OCI-M2 (cell line): ENCODE data around the gene ZNF526.

Source experiments
- DNase-seq: peaks from one replicate; lab custom pipeline; 2025; ENCODE audit not compliant: unreplicated experiment; lab: John Stamatoyannopoulos, UW

The ZNF526 gene, protein sequence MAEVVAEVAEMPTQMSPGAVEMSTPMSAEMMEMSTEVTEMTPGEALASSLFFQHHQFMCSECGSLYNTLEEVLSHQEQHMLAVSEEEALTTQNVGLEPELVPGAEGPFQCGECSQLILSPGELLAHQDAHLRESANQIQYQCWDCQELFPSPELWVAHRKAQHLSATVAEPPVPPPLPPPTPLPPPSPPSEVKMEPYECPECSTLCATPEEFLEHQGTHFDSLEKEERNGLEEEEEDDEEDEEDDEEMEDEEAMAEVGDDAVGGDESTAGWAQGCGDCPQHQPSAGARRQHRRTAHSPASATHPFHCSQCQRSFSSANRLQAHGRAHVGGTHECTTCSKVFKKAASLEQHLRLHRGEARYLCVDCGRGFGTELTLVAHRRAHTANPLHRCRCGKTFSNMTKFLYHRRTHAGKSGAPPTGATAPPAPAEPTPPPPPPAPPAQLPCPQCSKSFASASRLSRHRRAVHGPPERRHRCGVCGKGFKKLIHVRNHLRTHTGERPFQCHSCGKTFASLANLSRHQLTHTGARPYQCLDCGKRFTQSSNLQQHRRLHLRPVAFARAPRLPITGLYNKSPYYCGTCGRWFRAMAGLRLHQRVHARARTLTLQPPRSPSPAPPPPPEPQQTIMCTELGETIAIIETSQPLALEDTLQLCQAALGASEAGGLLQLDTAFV

DNA sequence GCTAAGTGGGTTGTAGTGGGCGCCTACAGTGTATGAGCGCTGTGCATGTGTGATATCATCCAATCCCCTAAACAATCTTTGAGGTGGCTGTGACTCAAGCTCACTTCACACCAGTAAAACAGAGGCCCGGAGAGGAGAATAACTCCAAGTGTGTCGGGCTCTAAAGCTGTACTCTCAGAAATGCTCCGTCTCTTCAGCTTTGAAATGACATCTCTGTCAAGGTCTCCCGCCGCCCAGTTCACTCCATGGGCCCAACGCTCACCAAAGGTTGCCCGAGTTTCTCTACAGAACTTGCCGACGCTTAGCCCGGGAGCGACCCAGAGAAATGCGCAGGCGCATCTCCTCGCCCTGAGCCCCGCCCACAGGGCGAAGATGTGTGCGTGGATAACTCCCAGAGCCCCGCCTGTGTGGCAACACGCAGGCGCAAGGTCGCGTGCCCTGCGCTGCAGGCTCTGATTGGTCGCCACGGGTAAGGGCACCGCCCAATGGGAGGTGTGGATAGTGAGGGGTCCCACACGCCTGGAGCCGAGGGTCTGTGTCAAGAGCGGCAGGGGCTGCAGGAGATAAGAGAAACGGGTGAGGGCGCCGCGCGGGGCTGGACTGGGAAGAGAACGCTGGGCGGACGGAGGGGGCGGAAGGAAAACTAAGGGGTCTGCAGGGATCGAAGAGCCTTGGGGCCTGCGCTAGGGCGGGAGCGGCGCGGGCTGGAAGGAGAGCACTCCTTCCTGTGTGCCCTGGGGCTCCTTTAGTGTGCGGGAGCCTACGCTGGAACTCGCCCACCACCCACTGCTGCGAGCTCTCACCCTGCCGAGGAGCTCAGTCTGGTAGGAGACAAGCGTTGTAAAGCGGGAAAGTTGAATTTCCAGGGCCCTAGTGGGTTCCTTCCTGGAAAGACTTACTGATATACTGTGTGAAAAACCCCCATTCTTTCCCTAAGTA, at the start of gene ZNF526:
Gene ZNF526 (plus strand): TSS at position 501 of the 939 bp plus-strand sequence. CDS start 4,092 bp downstream, outside the sequence.
- peak; percentile 97 for DNase-seq

DNA sequence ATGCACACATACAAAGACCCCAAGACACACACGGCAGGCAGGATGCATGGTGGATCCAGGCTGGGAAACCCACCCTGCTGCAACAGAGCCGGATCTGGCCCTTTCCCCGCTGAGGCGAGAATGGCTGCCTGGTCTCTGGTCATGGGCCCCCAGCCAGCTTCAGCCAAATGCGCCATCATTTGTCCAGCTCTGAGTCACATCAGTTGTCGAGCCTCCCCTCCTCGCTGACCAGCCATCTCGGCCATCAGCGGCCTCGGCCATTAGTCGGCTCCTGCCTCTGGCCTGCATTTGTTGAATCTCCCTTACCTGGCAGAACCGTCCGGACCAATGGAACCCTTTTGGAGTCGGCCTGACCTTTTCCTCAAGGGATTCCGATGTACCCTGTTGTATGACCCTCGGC, 49.4 kb upstream of the ZNF526 start:
- no peak for DNase-seq

DNA sequence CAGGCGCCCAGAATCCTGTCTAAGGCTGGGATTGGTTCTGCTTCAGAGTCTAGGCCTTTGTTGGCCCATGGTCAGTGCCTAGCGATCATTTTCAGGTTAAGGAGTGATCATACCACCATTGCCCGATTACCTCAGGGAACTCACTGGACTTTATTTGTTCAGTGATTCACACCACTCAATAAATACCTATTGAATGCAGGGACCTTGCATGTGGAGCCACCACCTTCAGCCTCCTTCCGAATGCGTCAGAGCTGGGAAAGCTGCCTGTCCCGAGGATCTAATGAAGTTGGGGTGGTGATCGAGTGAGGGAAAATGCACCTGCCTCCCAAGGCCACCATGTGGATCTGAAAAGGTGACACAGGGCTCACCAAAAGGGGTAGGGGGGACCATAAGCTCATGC, 47.9 kb upstream of the ZNF526 start:
- no peak for DNase-seq

DNA sequence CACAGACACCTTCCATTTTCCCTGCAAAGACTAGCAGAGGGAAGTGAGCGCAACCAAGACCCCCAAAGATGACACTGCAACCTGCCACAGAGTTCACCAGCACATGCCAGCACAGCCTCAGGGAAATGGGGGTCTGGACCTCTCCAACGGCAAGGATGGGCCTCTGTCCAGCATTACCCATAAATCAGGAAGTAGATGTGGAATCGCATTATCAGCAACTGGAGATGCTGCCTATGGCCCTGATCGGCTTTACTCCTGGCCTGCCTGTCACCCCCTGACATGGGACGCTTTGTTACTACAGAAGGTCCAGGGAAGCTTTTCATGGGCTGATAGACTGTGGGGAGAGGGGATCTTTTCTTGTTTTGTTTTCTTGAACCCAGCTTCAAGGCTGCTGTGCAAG, 46.4 kb upstream of the ZNF526 start:
- DNase-seq = no peak

DNA sequence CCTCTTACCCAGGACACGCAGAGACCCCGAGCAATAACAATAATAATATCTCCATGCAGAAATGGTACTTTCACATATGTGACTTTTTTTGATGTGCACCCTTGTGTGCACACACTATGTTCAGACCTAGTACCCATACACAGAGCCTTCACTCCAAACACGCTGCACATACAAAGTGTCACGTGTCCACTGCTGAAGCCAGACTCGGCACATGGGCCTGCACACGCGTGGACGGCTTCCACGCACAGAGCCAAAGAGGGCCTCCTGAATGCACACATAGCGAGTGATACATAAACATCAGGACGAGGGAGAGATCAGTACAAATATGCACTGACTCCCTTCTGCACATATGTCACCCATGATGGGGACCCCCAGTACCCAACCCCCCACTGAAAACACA, 45.9 kb upstream of the ZNF526 start:
- no peak for DNase-seq

DNA sequence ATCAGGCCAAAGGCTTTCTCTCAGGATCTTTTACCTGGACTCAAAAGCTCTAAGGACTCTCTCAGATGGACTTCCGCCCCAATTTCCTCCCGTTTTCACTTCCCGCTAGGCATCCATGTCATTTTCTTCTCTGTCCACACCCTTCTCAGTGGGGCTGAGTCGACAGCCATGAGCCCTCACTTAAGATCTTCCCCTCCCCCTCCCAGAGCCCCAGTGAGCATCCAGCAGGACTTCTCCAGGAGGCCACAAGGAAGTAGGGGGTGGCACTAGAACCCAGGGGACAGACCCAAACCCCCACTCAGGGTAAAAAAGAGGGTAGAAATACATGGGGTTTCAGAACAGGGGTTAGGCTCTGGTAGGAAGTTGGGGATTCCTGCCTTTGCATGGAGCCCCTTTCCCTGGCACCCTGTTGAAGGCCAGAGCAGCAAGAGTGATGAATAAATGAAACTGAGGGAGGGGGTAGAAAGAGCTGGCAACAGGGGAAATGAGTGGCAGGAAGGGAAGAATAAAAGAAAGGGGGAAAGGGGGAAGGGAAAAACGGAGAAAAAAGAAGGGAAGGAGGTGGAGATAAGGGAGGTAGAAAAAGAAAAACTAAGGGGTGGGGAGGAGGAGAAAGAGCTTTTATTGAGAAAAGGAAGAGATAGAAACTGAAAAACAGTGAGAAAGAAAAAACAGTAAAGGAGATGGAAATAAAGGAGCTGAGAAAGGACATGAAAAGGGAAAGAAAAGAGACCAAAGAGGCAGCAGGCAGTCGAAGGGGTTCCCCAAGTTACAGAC, 45.0 kb upstream of the ZNF526 start:
- DNase-seq = no peak

DNA sequence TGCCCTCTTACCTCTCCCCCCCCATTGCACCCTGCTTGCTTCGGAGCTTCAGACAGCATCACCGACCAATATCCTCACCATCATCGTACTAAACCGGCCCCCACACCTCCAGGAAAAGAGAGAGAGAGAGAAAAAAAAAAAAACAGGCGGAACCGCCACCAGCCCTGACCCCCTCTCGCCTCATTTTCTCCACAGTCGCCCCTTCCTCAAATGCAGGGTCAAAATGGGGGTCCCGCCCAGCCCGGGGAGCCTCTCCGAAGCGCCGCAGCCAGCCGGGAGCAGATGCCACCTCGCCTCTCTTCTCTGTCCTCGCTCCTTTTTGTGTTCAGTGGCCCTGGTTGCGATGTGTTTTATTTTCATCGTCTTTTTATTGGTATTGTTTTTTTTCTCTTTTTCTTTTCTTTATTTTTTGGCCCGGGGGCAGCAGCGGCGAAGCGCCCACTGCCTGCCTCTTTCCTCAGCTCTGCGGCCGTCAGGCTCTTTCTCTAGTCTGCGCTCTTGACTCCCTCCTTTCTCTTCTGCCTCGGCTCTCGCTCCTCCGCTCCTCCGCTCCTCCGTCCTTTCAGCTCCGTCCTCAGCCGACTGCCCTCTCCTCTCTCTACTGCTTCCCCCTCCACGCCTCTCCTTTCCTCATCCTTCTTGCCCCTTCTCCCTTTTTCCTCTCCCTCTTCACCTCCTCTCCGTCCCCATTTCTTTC, 44.0 kb upstream of the ZNF526 start:
- no peak for DNase-seq

DNA sequence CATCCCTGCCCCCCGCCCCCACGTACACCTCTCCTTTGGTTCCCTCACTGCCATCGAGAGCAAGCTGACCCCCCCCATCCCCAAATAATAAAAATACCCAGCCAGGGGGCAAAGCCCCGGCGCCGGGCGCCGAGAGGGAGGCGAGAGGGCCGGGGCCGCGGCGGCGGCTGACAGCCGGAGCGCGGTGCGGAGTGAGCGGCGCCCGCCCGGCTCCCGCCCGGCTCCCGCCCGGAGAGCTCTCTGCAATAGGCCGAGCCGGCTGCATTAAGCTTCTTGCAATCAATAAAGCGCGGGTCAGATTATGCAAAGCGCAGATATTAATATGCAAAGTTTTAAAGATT, 43.5 kb upstream of the ZNF526 start:
- no peak for DNase-seq

DNA sequence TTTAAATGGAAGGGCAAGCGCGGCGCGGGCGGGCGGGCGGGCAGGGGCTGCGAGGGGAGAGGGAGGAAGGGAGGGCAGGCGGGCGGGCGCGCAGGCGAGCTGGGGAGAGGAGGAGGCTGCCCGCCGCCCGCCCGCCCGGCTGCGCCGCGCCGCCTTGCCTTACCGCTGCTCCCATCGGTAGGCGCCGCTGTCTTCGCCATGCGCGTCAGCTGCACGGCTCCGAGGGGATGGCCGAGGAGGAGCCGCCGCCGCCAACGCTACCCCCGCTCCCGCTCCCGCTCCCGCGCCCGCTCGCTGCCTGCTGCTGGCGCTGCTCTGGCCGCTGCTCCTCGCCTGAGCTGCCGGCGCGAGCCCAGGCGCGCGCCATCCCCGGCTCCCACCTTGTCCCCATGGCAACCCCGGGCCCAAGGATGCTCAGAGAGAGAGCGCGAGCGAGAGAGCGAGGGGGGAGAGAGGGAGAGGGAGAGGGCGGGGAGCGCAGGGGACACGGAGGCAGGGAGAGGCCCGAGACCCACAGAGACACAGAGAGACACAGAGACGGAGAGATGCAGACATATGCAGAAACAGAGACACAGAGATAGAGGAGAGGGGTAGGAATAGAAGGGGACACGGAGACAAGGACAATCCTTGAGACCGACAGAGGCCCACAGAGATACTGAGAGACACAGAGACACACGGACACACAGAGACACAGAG, 43.0 kb upstream of the ZNF526 start:
- DNase-seq = no peak

DNA sequence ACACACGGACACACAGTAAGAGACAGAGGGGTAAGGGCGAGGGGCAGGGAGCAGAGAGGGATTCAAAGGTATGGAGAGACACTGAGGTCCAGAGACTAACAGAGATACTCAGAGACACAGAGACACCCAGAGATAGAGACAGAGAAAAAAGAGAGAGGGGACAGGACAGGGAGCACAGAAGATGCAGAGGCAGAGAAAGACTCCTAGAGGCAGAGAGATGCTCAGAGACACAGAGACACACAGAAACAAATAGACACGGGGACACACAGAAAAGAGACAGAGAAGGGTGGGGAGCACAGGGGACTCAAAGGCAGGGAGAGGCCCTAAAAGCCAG, 42.5 kb upstream of the ZNF526 start:
- DNase-seq = no peak

DNA sequence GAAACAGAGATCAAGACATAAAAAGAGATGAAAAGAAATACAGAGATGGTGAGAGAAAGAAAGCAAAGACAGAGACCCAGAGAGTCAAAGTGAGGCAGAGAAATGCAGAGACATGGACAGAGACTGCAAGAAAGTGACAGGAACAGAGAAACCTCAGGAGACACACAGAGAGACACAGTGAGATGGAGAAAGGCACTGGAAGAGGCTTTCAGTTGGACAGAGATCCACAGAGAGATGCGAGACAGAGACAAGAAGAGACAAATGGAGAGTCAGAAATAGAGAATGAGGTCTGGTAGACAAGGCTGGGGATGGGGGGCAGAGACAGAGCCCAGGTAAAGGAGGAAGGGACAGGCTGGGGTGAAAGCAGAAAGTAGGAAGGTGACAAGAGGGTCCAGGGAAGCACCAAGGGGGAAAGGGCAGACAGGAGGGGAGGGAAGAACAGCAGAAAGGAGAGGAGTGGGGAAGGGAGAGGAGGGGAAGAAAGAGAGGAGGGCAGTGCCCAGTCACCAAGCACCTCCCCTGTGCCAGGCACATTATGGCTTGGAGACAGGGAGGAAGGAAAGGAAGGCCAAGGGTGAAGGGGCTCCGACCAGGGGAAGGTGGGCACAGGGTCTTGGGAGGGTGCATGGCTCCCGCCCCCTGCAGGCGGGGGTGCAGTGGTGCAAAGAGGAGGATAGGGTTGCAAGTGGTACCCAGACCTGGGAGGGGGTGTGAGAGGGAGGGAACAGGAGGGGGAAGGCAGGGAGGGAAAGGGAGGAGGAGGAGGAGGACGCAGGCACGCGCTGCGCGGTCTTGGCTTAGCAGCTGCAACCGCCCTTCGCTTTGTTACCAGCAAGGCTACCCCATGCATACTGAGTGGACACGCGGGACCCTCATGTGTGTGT, 41.1 kb upstream of the ZNF526 start:
- no peak for DNase-seq

DNA sequence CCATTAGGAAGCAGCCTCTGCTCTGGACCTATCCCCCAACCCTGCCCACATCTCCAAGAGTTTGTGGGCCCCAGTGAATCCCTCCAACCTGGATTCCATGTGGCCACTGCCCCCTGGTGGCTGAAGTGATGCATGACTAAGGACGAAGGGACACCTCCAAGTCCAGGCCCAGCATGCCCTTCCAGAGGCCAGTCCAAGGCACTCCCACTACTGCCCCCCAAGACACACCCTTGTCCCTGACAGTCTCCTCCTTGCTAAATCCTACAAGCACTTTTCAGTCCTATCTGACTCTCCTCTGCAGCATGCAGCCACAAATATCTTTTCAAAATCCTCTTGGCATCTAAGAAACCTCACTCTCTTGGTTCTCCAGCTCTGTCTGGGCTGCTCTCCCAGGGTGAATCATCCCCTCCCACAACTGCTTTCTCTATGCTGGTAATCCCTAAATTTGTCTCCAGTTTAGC, 35.7 kb upstream of the ZNF526 start:
- no peak for DNase-seq

DNA sequence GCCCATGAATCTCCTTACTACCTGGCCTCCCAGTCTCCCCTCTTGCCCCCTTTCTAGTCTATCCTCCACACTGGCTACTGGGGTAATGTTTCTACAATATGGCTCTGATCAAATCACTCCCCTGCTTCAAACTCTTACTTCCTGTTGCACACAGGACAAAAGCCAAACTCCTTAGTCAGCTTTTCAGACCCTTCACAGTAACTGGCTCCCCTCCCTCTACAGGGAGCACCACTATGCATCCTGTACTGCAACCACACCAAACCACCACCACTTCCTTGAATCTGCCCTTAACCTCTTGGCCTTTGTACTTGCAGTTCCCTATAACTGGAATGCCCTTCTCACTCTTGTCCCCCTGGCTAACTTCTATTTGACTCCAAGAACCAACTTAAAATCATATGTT, 34.8 kb upstream of the ZNF526 start:
- no peak for DNase-seq

DNA sequence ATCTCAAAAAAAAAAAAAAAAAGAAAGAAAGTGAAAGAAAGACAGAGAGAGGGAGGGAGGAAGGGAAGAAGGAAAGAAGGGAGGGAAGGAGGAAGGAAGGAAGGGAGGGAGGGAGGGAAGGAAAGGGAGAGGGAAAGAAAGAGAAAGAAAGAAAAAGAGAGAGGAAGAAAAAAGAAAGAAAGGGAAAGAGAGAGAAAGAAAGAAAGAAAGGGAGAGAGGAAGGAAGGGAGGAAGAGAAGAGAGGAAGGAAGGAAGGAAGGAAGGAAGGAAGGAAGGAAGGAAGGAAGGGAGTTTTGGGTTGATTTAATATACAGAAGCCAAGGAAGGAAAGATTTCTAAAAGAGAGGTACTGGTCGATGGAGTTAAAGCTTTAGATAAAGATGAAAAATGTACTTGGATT, 31.4 kb upstream of the ZNF526 start:
- DNase-seq = no peak

DNA sequence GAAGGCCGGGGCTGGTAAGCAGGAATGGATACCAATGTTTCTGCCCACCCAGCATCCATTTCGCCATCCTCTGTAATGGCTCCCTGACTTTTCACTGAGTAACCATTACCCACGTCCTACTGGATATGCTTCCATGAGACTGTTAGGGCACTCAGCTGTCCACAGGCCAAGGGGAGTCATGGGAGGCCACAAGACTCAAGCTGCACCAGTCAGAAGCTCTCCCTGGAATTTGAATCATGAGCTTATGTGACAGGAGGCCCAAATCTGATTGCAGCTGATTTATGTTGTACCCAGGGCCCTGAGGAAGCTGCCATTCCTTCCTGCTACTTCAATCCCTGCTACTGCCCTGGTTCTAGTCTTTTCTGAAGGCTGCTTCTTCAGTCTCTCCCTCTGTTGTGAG, 31.0 kb upstream of the ZNF526 start:
- no peak for DNase-seq

DNA sequence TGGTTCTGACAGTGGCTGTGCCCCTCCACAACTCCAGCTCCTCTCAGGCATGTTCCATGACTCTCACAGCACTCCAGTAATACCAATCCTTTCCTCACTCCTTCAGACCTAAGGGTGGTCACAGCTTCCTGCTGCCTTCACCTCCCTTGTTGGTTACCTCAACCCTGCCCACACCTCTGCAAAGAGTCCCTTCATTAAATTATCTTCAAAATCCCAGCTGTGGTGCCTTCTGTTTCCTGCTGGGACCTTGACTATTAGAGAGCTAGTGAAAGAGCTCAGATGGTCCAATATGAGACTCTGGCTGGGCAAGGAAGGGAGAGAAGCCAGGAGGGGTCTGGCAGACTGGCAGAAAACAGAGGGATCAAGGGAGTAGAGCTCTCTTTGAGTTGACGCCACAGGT, 28.8 kb upstream of the ZNF526 start:
- DNase-seq = no peak

DNA sequence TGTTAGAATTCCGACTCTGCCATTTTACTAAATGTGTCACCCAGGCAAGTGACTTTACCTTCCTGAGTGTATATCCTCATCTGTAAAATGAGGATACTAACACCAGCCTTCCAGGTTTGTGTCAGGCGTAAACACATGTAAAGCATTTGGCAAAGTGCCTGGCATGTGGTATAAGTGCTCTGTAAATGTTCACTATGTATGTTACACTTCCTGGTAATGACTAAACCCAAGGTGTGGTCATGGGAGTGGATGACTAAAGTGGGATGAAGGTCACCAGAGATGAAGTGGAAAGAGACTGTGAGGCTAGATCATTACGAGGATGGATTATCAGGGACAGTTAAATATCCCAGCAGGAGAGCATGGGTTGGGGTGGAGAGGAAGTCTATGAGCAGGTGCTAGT, 28.3 kb upstream of the ZNF526 start:
- DNase-seq = no peak

DNA sequence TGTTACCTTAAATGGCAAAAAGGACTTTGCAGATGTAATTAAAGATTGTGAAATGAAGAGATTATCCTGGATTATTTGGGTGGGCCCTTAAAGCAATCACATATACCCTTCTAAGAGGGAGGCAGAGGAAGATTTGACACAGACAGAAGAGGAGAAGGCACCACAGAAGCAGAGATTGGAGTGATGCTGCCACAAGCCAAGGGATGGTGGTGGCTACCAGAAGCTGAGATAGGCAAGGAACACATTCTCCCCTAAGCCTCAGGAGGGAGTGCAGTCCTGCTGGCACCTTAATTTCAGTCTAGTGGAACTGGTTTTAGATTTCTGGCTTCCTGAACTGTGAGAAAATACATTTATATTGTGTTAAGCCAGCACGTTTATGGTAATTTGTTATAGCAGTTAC, 26.8 kb upstream of the ZNF526 start:
- DNase-seq = no peak

DNA sequence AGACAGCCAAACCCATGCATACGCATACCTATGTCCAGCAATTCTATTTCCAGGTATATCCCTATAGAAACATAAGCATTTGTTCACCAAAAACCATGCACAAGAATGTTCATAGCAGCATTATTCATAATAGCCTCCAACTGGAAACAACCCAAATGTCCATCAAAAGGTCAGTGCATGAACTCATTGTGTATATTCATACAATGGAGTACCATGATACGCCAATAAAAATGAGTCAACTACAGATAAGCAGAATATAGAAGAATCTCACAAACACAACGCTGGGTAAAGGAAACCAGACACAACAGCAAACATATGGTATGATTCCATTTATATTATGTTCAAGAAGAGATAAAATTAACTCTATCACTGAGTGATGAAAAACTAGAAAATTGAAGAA, 26.4 kb upstream of the ZNF526 start:
- no peak for DNase-seq
